ENCODE data around the gene ETS1. TPM values are rescaled to one million over a fixed set of nuclear protein-coding genes. Genes with fewer than 3 reads are reported as not detected.

Gene ETS1
- polyA plus RNA-seq, 1 experiment, result 32.3 TPM

DNA sequence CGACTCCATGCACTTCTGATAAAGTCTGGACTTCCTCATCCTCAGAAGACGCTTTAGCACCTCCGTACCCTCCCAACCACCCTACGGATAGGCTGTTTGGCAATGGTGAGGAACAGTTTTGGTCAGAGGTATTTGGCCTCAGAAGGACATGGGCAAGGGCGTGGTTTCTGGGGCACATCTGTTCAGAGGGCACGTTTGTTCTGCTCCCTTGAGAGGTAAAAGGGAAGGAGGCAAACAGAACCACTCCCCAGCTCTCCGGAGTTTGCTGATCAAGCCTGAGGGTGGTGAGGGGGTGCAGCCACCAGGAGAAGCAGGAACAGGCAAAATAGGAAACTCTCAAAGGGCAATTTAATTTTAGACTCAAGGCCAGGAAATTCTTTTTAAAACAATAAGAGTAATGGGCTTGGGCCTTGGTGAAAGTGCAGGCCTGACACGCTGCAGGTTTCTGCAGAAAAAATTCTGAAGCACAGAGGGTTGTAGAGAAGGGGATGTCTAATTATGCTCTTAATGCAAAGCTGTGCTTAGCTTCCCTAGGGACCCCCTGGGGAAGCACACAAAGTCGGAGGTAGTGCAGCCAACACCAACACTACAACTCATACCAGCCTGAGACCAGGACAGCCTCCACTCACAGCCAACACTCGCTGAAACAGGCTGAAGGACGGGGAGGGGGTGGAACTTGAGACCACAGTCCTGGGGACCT is 23.3 kb downstream of the ETS1 start:
- Histone ChIP-seq H3K27ac (ENCODE audit: low read depth, low read length) (no peak overlapping the region), H3K27me3 (ENCODE audit: control insufficient read depth, insufficient read depth, low read length) (no peaks in the 10 kb centered on the region), H3K9me3 (ENCODE audit: control insufficient read depth, insufficient read depth, low read length) (no peaks in the 10 kb centered on the region), H3K4me3 (ENCODE audit: low read depth, low read length) (no peak overlapping the region)
- ChIA-PET POLR2A (no interaction called here), CTCF (no interaction called here)
- no peak for DNase-seq (ENCODE audit: low read depth, low spot score)
- TF ChIP-seq, protein P1, sequence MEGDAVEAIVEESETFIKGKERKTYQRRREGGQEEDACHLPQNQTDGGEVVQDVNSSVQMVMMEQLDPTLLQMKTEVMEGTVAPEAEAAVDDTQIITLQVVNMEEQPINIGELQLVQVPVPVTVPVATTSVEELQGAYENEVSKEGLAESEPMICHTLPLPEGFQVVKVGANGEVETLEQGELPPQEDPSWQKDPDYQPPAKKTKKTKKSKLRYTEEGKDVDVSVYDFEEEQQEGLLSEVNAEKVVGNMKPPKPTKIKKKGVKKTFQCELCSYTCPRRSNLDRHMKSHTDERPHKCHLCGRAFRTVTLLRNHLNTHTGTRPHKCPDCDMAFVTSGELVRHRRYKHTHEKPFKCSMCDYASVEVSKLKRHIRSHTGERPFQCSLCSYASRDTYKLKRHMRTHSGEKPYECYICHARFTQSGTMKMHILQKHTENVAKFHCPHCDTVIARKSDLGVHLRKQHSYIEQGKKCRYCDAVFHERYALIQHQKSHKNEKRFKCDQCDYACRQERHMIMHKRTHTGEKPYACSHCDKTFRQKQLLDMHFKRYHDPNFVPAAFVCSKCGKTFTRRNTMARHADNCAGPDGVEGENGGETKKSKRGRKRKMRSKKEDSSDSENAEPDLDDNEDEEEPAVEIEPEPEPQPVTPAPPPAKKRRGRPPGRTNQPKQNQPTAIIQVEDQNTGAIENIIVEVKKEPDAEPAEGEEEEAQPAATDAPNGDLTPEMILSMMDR (IDR thresholded peaks at IDR 0.05; ENCODE audit: low read depth, low read length), result no peak

DNA sequence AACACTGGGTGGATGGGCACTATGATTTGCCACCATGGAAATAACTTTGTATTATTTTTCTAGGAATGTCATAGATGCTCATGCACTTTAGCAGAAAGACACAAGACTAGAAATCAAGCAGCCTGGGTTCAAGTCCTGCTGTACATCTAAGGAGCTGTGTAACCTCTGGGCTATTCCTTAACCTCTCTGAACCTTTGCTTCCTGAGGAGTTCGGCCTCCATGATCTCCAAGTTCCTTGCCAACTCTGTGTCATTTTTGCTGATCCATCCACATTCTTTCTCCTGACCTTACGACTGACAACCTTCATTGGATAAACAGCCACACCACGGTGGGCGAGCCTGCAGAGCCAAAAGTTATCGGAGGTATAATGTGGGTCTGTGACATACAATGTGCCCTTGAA is 24.1 kb downstream of the ETS1 start:
- Histone ChIP-seq H3K4me3 (ENCODE audit: low read depth, low read length) (no peak overlapping the region), H3K27me3 (ENCODE audit: control insufficient read depth, insufficient read depth, low read length) (no peaks in the 10 kb centered on the region), H3K27ac (ENCODE audit: low read depth, low read length) (no peak overlapping the region), H3K9me3 (ENCODE audit: control insufficient read depth, insufficient read depth, low read length) (no peaks in the 10 kb centered on the region)
- TF ChIP-seq, protein P1 (IDR thresholded peaks at IDR 0.05; ENCODE audit: low read depth, low read length), result no peak
- DNase-seq (ENCODE audit: low read depth, low spot score), result no peak
- ChIA-PET POLR2A (no interaction called here), CTCF (no interaction called here)

DNA sequence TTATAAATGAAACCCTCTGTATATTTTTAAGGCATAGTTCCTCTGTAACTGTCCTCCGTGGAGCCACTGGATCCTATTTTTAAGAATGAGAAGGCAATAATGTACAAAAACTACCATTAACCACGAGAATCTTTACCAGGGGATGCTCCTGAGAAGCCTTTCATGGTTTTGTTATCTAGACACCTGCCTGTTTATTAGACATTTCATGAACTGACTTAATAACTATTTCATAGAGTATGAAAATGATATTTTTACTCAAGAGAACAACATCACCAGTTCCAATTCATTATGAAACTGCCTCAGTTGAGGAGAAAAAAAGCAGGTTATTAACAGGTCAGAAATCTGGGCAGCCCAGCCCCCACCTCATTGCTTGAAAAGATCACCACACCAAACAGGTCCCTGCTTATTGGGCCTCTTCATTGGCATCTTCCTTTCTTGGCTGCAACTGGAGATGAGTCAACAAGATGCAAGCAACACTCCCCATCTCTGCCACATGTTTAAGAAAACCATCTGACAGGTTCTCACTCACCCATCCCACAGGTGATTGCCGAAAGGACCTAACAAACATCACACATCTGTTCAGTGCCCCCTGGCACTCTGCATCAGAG is 27.8 kb downstream of the ETS1 start:
- POLR2A ChIA-PET, result no interaction called here
- Histone ChIP-seq H3K9me3 (ENCODE audit: control insufficient read depth, insufficient read depth, low read length) (no peaks in the 10 kb centered on the region), H3K27ac (ENCODE audit: low read depth, low read length) (no peak overlapping the region), H3K27me3 (ENCODE audit: control insufficient read depth, insufficient read depth, low read length) (no peaks in the 10 kb centered on the region), H3K4me3 (ENCODE audit: low read depth, low read length) (no peak overlapping the region)
- no peak for DNase-seq (ENCODE audit: low read depth, low spot score)
- CTCF ChIA-PET, result no interaction called here
- TF ChIP-seq, protein P1 (IDR thresholded peaks at IDR 0.05; ENCODE audit: low read depth, low read length), result no peak

DNA sequence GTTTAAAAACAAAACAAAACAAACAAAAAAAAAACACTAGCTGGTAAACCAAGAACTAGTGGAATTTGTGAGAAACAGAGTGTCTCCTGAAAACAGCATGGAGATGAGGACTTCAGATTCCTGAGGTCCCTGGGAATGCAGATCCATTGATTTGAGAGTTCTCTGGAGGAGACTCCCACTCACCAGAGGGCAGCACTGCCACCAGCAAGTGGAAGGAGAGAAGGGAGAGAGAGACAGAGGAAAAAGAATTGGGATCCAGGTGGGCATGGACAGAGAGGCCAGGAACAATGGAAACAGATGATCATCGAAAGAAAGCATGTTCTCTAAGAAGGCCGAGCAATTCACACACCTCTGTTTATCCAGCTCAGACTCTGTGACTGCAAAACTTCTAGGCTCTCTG is 31.8 kb downstream of the ETS1 start:
- CTCF ChIA-PET, result interaction anchor here (0.9 to 3.4 kb wide), 6 partner anchors 26 to 304 kb away, joined by 3 to 45 read pairs (median 3); partner anchors contain the start of gene ETS1
- no peak for DNase-seq (ENCODE audit: low read depth, low spot score)

More for the DNA sequence above, 31.8 kb downstream of the ETS1 start:
- TF ChIP-seq, protein P1 (IDR thresholded peaks at IDR 0.05; ENCODE audit: low read depth, low read length), result peak; percentile 49
- Histone ChIP-seq H3K4me3 (ENCODE audit: low read depth, low read length) (no peak overlapping the region), H3K9me3 (ENCODE audit: control insufficient read depth, insufficient read depth, low read length) (no peaks in the 10 kb centered on the region), H3K27me3 (ENCODE audit: control insufficient read depth, insufficient read depth, low read length) (no peaks in the 10 kb centered on the region), H3K27ac (ENCODE audit: low read depth, low read length) (no peak overlapping the region)
- POLR2A ChIA-PET, result interaction anchor here (1.2 kb wide), 1 partner anchor 11 kb away, joined by 5 read pairs; no protein-coding TSS in a partner anchor

Data from AG04450 (cell line).